H9 (cell line): Measurements from ENCODE around the gene SLC12A9. TPM values are rescaled to one million over a fixed set of nuclear protein-coding genes. Genes with fewer than 3 reads are reported as not detected.

Experiments used
- DNase-seq: peaks from one replicate; pipeline ENCODE4 v3.0.0-alpha.2; 2017
- H2AFZ ChIP-seq: one replicate; pipeline ENCODE4 v1.6.1; 2013; ENCODE audit warnings: mild to moderate bottlenecking, low read length, control low read depth, moderate library complexity
- H2AK5ac ChIP-seq: 2 replicates; pipeline ENCODE4 v1.6.1; 2013; ENCODE audit warnings: low read length, control low read depth, mixed read lengths; ENCODE audit not compliant: insufficient read length
- H2BK120ac ChIP-seq: one replicate; pipeline ENCODE4 v1.6.1; 2013; ENCODE audit warnings: low read depth, mild to moderate bottlenecking, low read length, control low read depth, inconsistent platforms; ENCODE audit not compliant: poor library complexity, severe bottlenecking
- H2BK12ac ChIP-seq: 2 replicates; pipeline ENCODE4 v1.6.1; 2013; ENCODE audit warnings: low read length, control low read depth, mixed read lengths, low read depth; ENCODE audit not compliant: insufficient read length
- H2BK15ac ChIP-seq: 2 replicates; pipeline ENCODE4 v1.6.1; 2013; ENCODE audit warnings: low read depth, low read length, control low read depth
- H2BK20ac ChIP-seq: one replicate; pipeline ENCODE4 v1.6.1; 2013; ENCODE audit warnings: low read depth, mild to moderate bottlenecking, low read length, control low read depth, inconsistent platforms; ENCODE audit not compliant: poor library complexity, severe bottlenecking
- H2BK5ac ChIP-seq: 2 replicates; pipeline ENCODE4 v1.6.1; 2013; ENCODE audit warnings: low read length, control low read depth, mixed read lengths; ENCODE audit not compliant: insufficient read length
- H3K14ac ChIP-seq: 2 replicates; pipeline ENCODE4 v1.6.1; 2013; ENCODE audit warnings: low read length, control low read depth; ENCODE audit not compliant: insufficient read depth
- H3K18ac ChIP-seq: 2 replicates; pipeline ENCODE4 v1.6.1; 2013; ENCODE audit warnings: low read depth, mild to moderate bottlenecking, mixed read lengths, low read length, control low read depth; ENCODE audit not compliant: insufficient read length
- H3K23ac ChIP-seq: 2 replicates; pipeline ENCODE4 v1.6.1; 2013; ENCODE audit warnings: low read length, control low read depth, mixed read lengths, low read depth; ENCODE audit not compliant: insufficient read length
- H3K23me2 ChIP-seq: 2 replicates; pipeline ENCODE4 v1.6.1; 2013; ENCODE audit warnings: low read depth, mild to moderate bottlenecking, mixed read lengths, low read length, control low read depth; ENCODE audit not compliant: insufficient read length, poor library complexity, severe bottlenecking
- H3K27ac ChIP-seq: 2 replicates; pipeline ENCODE4 v1.5.1; 2013; ENCODE audit warnings: low read length, control low read depth, mixed read lengths, low read depth; ENCODE audit not compliant: insufficient read length
- H3K27me3 ChIP-seq: 2 replicates; pipeline ENCODE4 v1.6.1; 2013; ENCODE audit warnings: low read length, control low read depth, inconsistent platforms; ENCODE audit not compliant: insufficient read depth
- H3K4ac ChIP-seq: 2 replicates; pipeline ENCODE4 v1.6.1; 2013; ENCODE audit warnings: low read depth, mild to moderate bottlenecking, control low read depth, inconsistent platforms, low read length, moderate library complexity
- H3K4me1 ChIP-seq: 2 replicates; pipeline ENCODE4 v1.6.1; 2013; ENCODE audit warnings: low read length, control low read depth, inconsistent platforms; ENCODE audit not compliant: insufficient read depth
- H3K4me2 ChIP-seq: 2 replicates; pipeline ENCODE4 v1.6.1; 2013; ENCODE audit warnings: low read length, control low read depth, mixed read lengths; ENCODE audit not compliant: insufficient read length, insufficient read depth
- H3K56ac ChIP-seq: 2 replicates; pipeline ENCODE4 v1.6.1; 2013; ENCODE audit warnings: low read depth, mild to moderate bottlenecking, mixed read lengths, low read length, control low read depth; ENCODE audit not compliant: insufficient read length
- H3K79me1 ChIP-seq: 2 replicates; pipeline ENCODE4 v1.6.1; 2013; ENCODE audit warnings: low read depth, mild to moderate bottlenecking, moderate library complexity, low read length, control low read depth, inconsistent platforms; ENCODE audit not compliant: insufficient read depth, poor library complexity, severe bottlenecking
- H3K79me2 ChIP-seq: 2 replicates; pipeline ENCODE4 v1.6.1; 2013; ENCODE audit warnings: low read length, control low read depth, inconsistent platforms; ENCODE audit not compliant: insufficient read depth
- H3K9ac ChIP-seq: 2 replicates; pipeline ENCODE4 v1.6.1; 2013; ENCODE audit warnings: low read length, control low read depth, mixed read lengths; ENCODE audit not compliant: insufficient read length; ENCODE audit errors: extremely low read depth
- H3K9me3 ChIP-seq: one replicate; pipeline ENCODE4 v1.6.1; 2013; ENCODE audit warnings: low read depth, low read length, inconsistent platforms; ENCODE audit not compliant: control insufficient read depth
- H3T11ph ChIP-seq: one replicate; pipeline ENCODE4 v1.6.1; 2013; ENCODE audit warnings: mild to moderate bottlenecking, low read length, control low read depth, inconsistent platforms
- H4K20me1 ChIP-seq: one replicate; pipeline ENCODE4 v1.6.1; 2013; ENCODE audit not compliant: control insufficient read depth, insufficient read length, insufficient read depth
- H4K5ac ChIP-seq: 2 replicates; pipeline ENCODE4 v1.6.1; 2013; ENCODE audit warnings: low read depth, mild to moderate bottlenecking, mixed read lengths, low read length, control low read depth; ENCODE audit not compliant: insufficient read length
- H4K8ac ChIP-seq: replicated peaks from 2 replicates; pipeline ENCODE4 v1.6.1; 2013; ENCODE audit warnings: low read length, control low read depth, mixed read lengths, low read depth; ENCODE audit not compliant: insufficient read length
- H4K91ac ChIP-seq: 2 replicates; pipeline ENCODE4 v1.6.1; 2013; ENCODE audit warnings: low read depth, mild to moderate bottlenecking, moderate library complexity, mixed read lengths, low read length, control low read depth; ENCODE audit not compliant: insufficient read length
- H3K27ac Mint-ChIP-seq, 3 experiments: 2 replicates in 2 of 3; 3 replicates in 1 of 3; pipeline ENCODE4 v1.8.0; 2020 to 2021; ENCODE audit warnings: mixed read lengths in 3 of 3, mild to moderate bottlenecking in 1 of 3, moderate library complexity in 1 of 3
- H3K27me3 Mint-ChIP-seq: 2 replicates; pipeline ENCODE4 v1.8.0; 2021; ENCODE audit warnings: low read depth, mild to moderate bottlenecking, moderate library complexity, mixed read lengths
- H3K36me3 Mint-ChIP-seq, 3 experiments: 2 replicates in 2 of 3; 3 replicates in 1 of 3; pipeline ENCODE4 v1.8.0; 2020 to 2021; ENCODE audit warnings: low read depth in 3 of 3, mixed read lengths in 3 of 3; ENCODE audit not compliant: insufficient read depth in 1 of 3
- H3K4me1 Mint-ChIP-seq, 2 experiments: 2 replicates each; pipeline ENCODE4 v1.8.0; 2020; ENCODE audit warnings: mixed read lengths in 2 of 2
- H3K4me3 Mint-ChIP-seq, 2 experiments: 2 replicates in 1 of 2; 3 replicates in 1 of 2; pipeline ENCODE4 v1.8.0; 2020 to 2021; ENCODE audit warnings: mild to moderate bottlenecking in 2 of 2, mixed read lengths in 2 of 2, moderate library complexity in 1 of 2
- H3K9me3 Mint-ChIP-seq, 2 experiments: 2 replicates in 1 of 2; 3 replicates in 1 of 2; pipeline ENCODE4 v1.8.0; 2020; ENCODE audit warnings: mild to moderate bottlenecking in 2 of 2, mixed read lengths in 2 of 2, moderate library complexity in 1 of 2
- WGBS: extraction: QIAGEN DNeasy Blood & Tissue Kit; methylation state at CpG from one replicate; pipeline ENCODE4 v1.1.7; 2013; ENCODE audit warnings: missing lambda C conversion rate, low lambda C conversion rate, mixed read lengths; ENCODE audit not compliant: insufficient read length; ENCODE audit errors: extremely low coverage; 5-methylcytosine and 5-hydroxymethylcytosine counted together
- total RNA-seq: library from RNA; stranded (reverse); gene quantifications from 2 replicates; pipeline ENCODE4 v1.2.1, GENCODE V29; 2021
- TF ChIP-seq, protein P1 (sequence below): fragments of 200-600 bp; sonication (generic); conservative IDR thresholded peaks from 3 replicates; pipeline ENCODE4 v1.8.0; 2021; ENCODE audit warnings: antibody characterized with exemption, mild to moderate bottlenecking

SLC12A9 gene
- total RNA-seq, 1 experiment from 2014 or later: 43.0 TPM

DNA sequence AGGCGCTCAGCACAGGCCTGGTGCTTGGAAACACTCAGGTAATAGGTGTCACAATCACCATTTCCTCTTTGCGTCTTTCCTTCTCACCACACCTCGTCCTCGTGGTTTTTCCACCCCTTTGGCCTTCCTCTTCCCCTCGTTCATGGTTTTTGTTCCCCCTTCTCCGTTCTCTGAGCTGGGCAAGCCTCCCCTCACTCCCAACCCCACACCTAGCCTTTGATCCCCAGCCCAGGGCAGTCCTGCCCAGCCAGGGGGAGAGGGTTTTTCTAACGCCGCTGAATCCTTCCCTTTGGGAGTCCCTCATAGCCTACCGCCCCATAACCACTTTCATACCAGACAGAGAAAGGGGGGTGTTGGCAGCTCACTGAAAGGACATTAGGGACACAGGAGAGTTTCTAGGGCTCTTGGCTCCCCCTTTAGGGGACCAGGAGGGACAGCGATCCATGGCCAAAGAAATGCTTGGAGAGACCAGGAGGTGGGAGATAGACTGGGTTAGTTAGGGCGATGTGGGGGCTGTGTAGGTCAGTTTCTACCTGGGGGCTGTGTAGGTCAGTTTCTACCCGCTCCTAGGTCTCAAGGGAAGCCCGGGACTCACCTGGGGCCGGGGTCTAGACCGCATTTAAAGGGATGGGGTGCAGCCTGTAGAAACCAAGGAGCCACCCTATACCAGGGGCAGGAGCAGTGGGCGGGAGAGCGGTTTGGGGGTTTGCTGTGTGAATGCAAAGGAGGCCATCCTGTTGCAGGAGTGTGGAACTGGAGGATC lies 26.6 kb upstream of the SLC12A9 start:
- H3K36me3 Mint-ChIP-seq: peaks cover 30 to 51% (median 51%) of the 10 kb centered on the region in 3 experiments; a peak in 6 of 7 replicates
- Histone ChIP-seq H3K4me2 (peak overlapping the region; percentile 97), H3K79me2 (peaks cover 15% of the 10 kb centered on the region)

More for the DNA sequence above, 26.6 kb upstream of the SLC12A9 start:
- peak overlapping the region; percentile 81 to 98 (median 89); a peak in 6 of 7 replicates for H3K27ac Mint-ChIP-seq
- no peak for DNase-seq
- peaks cover 7% of the 10 kb centered on the region; the same call in 1 of the 2 replicates for H3K4me1 ChIP-seq
- H3K18ac ChIP-seq: no peak overlapping the region
- peaks cover 0 to 2% of the 10 kb centered on the region in 2 experiments; a peak in 2 of 5 replicates for H3K9me3 Mint-ChIP-seq
- H2BK20ac ChIP-seq: no peak overlapping the region
- no peak overlapping the region for H4K5ac ChIP-seq
- no peak overlapping the region for H4K8ac ChIP-seq
- no peak overlapping the region for H2BK12ac ChIP-seq
- H3K27me3 ChIP-seq: no peaks in the 10 kb centered on the region
- H3K9ac ChIP-seq: peak overlapping the region; percentile 85
- WGBS: no CpG with 5 or more reads among the region's 17 CpGs
- no peak overlapping the region for H3K4ac ChIP-seq
- no peak overlapping the region for H2BK120ac ChIP-seq
- H3K27me3 Mint-ChIP-seq: no peaks in the 10 kb centered on the region; the same call in none of the 2 replicates
- peaks cover 22 to 36% of the 10 kb centered on the region in 2 experiments for H3K4me1 Mint-ChIP-seq
- no peak overlapping the region for H3K23ac ChIP-seq
- H2BK5ac ChIP-seq: no peak overlapping the region
- no peaks in the 10 kb centered on the region for H3K9me3 ChIP-seq
- H2BK15ac ChIP-seq: no peak overlapping the region
- no peak overlapping the region for H3K14ac ChIP-seq
- no peak overlapping the region for H3T11ph ChIP-seq
- H2AFZ ChIP-seq: no peak overlapping the region
- H4K20me1 ChIP-seq: no peaks in the 10 kb centered on the region
- H3K79me1 ChIP-seq: peaks cover 21% of the 10 kb centered on the region
- no peak overlapping the region for H3K27ac ChIP-seq
- TF ChIP-seq, protein P1, sequence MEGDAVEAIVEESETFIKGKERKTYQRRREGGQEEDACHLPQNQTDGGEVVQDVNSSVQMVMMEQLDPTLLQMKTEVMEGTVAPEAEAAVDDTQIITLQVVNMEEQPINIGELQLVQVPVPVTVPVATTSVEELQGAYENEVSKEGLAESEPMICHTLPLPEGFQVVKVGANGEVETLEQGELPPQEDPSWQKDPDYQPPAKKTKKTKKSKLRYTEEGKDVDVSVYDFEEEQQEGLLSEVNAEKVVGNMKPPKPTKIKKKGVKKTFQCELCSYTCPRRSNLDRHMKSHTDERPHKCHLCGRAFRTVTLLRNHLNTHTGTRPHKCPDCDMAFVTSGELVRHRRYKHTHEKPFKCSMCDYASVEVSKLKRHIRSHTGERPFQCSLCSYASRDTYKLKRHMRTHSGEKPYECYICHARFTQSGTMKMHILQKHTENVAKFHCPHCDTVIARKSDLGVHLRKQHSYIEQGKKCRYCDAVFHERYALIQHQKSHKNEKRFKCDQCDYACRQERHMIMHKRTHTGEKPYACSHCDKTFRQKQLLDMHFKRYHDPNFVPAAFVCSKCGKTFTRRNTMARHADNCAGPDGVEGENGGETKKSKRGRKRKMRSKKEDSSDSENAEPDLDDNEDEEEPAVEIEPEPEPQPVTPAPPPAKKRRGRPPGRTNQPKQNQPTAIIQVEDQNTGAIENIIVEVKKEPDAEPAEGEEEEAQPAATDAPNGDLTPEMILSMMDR: peak; percentile 30; the same call in 1 of the 3 replicates
- H4K91ac ChIP-seq: no peak overlapping the region
- peaks cover 16% of the 10 kb centered on the region for H3K23me2 ChIP-seq
- no peak overlapping the region for H3K56ac ChIP-seq
- H2AK5ac ChIP-seq: no peak overlapping the region
- peak overlapping the region; percentile 90 to 100 for H3K4me3 Mint-ChIP-seq
